ENCODE data around the gene DPYD. TPM values are rescaled to one million over a fixed set of nuclear protein-coding genes. Genes with fewer than 3 reads are reported as not detected.

The DPYD gene
- total and polyA plus RNA-seq, 10 of the 15 experiments (the other 5 are each of a cell fraction or from before 2014, with no cell fraction given) = 5.7 to 23.8 (median 10.2) TPM

GRCh38 chr1:97767381-97767780 is 153.5 kb downstream of the DPYD start:
- Histone ChIP-seq H3K4me1 (ENCODE audit: control insufficient read depth, insufficient read depth, low read length) (no peaks in the 10 kb centered on the region), H3K79me2 (ENCODE audit: control insufficient read depth, insufficient read depth, low read length) (no peaks in the 10 kb centered on the region), H3K36me3 (ENCODE audit: control insufficient read depth in 2 of 2, insufficient read depth in 2 of 2, low read length in 1 of 2) (no peaks in the 10 kb centered on the region), H2AFZ (ENCODE audit: control insufficient read depth, low read depth, low read length) (no peak overlapping the region), H3K9ac (ENCODE audit: control insufficient read depth, insufficient read depth, low read length) (no peak overlapping the region), H3K4me3 (no peak overlapping the region), H3K27me3 (replicated peaks in 1 of 2; ENCODE audit: control insufficient read depth in 2 of 2, insufficient read depth in 2 of 2, low read length in 1 of 2) (no peaks in the 10 kb centered on the region), H3K27ac (ENCODE audit: control insufficient read depth, insufficient read depth) (no peak overlapping the region), H3K9me3 (replicated peaks; ENCODE audit: control insufficient read depth, insufficient read depth, low read length) (no peaks in the 10 kb centered on the region), H4K20me1 (ENCODE audit: control insufficient read depth, insufficient read depth) (no peaks in the 10 kb centered on the region), H3K4me2 (ENCODE audit: control insufficient read depth, insufficient read depth) (no peak overlapping the region)
- no TSS peak for BruUV-seq (replicated peaks)
- in situ Hi-C loops (cut with MboI) = no loop called here
- FAIRE-seq (no peak), ATAC-seq (no peak), DNase-seq (ENCODE audit: low read depth, low spot score) (no peak)
- RAD21 ChIA-PET (ENCODE audit: unreplicated experiment) = no interaction called here
- CTCF ChIA-PET = no interaction called here
- POLR2A ChIA-PET = no interaction called here
- intact Hi-C loops (cut with micrococcal nuclease; ENCODE audit: unreplicated experiment) = no loop called here
- SMC1A ChIA-PET (ENCODE audit: uncharacterized antibody, unreplicated experiment) = interaction anchor here (0.7 to 1.0 kb wide), 2 partner anchors 11 to 13 kb away, joined by 3 to 4 read pairs; no protein-coding TSS in a partner anchor
- WGBS (ENCODE audit: insufficient coverage, insufficient replicate concordance, low lambda C conversion rate, missing lambda C conversion rate) = 33% methylated on average over 4 of the region's 4 CpGs
- TF ChIP-seq IKZF1 (conservative IDR thresholded peaks at IDR 0.05) = no peak
- TF ChIP-seq MYB (IDR thresholded peaks at IDR 0.05; ENCODE audit: borderline replicate concordance, low read depth, low read length) = no peak

GRCh38 chr1:97764991-97765390 is 155.8 kb downstream of the DPYD start:
- WGBS (ENCODE audit: insufficient coverage, insufficient replicate concordance, low lambda C conversion rate, missing lambda C conversion rate) = 15% methylated on average over 1 of the region's 1 CpG
- in situ Hi-C loops (cut with MboI) = no loop called here
- Histone ChIP-seq H3K4me3 (no peak overlapping the region), H3K9me3 (replicated peaks; ENCODE audit: control insufficient read depth, insufficient read depth, low read length) (no peaks in the 10 kb centered on the region), H3K27ac (ENCODE audit: control insufficient read depth, insufficient read depth) (peak overlapping the region; percentile 25), H3K4me1 (ENCODE audit: control insufficient read depth, insufficient read depth, low read length) (no peaks in the 10 kb centered on the region), H3K9ac (ENCODE audit: control insufficient read depth, insufficient read depth, low read length) (no peak overlapping the region), H4K20me1 (ENCODE audit: control insufficient read depth, insufficient read depth) (no peaks in the 10 kb centered on the region), H3K27me3 (replicated peaks in 1 of 2; ENCODE audit: control insufficient read depth in 2 of 2, insufficient read depth in 2 of 2, low read length in 1 of 2) (no peaks in the 10 kb centered on the region), H3K79me2 (ENCODE audit: control insufficient read depth, insufficient read depth, low read length) (no peaks in the 10 kb centered on the region), H2AFZ (ENCODE audit: control insufficient read depth, low read depth, low read length) (peak overlapping the region; percentile 47), H3K4me2 (ENCODE audit: control insufficient read depth, insufficient read depth) (no peak overlapping the region), H3K36me3 (ENCODE audit: control insufficient read depth in 2 of 2, insufficient read depth in 2 of 2, low read length in 1 of 2) (no peaks in the 10 kb centered on the region)
- FAIRE-seq (no peak), DNase-seq (ENCODE audit: low read depth, low spot score) (no peak), ATAC-seq (peak; percentile 62)
- intact Hi-C loops (cut with micrococcal nuclease; ENCODE audit: unreplicated experiment) = no loop called here
- POLR2A ChIA-PET = interaction anchor here (1.0 kb wide), 1 partner anchor 15 kb away, joined by 3 read pairs; no protein-coding TSS in a partner anchor
- no TSS peak for BruUV-seq (replicated peaks)
- SMC1A ChIA-PET (ENCODE audit: uncharacterized antibody, unreplicated experiment) = interaction anchor here (0.9 to 1.3 kb wide), 2 partner anchors 9 to 13 kb away, joined by 3 to 4 read pairs; no protein-coding TSS in a partner anchor
- peak; percentile 8; the same call in 1 of the 2 replicates for TF ChIP-seq JUNB (IDR thresholded peaks at IDR 0.05)
- TF ChIP-seq ZNF217 (IDR thresholded peaks at IDR 0.05) = no peak
- RAD21 ChIA-PET (ENCODE audit: unreplicated experiment) = interaction anchor here (1.3 kb wide), 1 partner anchor 37 kb away, joined by 3 read pairs; no protein-coding TSS in a partner anchor
- CTCF ChIA-PET = interaction anchor here (0.8 to 1.2 kb wide), 3 partner anchors 19 to 521 kb away, joined by 3 to 4 read pairs (median 3); no protein-coding TSS in a partner anchor

All from GM12878 (cell line).